ENCODE measurements around the gene ZNF467. TPM values are rescaled to one million over a fixed set of nuclear protein-coding genes. Genes with fewer than 3 reads are reported as not detected.

Gene ZNF467
- total and polyA plus RNA-seq, 3 donors from 2014 or later: 2.4 to 3.3 (median 2.9) TPM

GRCh38 chr7:149787428-149788299 lies 14.3 kb upstream of the ZNF467 start:
- Histone ChIP-seq H3K36me3 (ENCODE audit: low read depth, missing control alignments) (no peaks in the 10 kb centered on the region), H3K9me3 (no peaks in the 10 kb centered on the region), H3K4me3 (no peak overlapping the region), H3K27me3 (no peaks in the 10 kb centered on the region), H3K4me1 (no peaks in the 10 kb centered on the region), H3K27ac (no peak overlapping the region)
- intact Hi-C loops (cut with DNase I; ENCODE audit: low total_unique reads): no loop called here
- peak; percentile 49 for DNase-seq
- 47 to 61% methylated on average over 9 to 35 of the region's 35 CpGs for WGBS, 2 donors
- TF ChIP-seq CTCF (IDR thresholded peaks at IDR 0.05) (no peak), POLR2A (IDR thresholded peaks at IDR 0.05) (no peak)

- no peak for TF ChIP-seq POLR2A (IDR thresholded peaks at IDR 0.05)
- TF ChIP-seq CTCF (IDR thresholded peaks at IDR 0.05): no peak
- intact Hi-C loops (cut with DNase I; ENCODE audit: low total_unique reads): no loop called here
- H3K27ac ChIP-seq: no peak overlapping the region
- DNase-seq: no peak
- H3K36me3 ChIP-seq (ENCODE audit: low read depth, missing control alignments): no peaks in the 10 kb centered on the region
- no peak overlapping the region for H3K4me3 ChIP-seq
- no peaks in the 10 kb centered on the region for H3K27me3 ChIP-seq
- WGBS, 2 donors: 89 to 94% methylated on average over 5 to 9 of the region's 9 CpGs
- H3K9me3 ChIP-seq: no peaks in the 10 kb centered on the region
- H3K4me1 ChIP-seq: no peaks in the 10 kb centered on the region
These were observed 12.6 kb upstream of the ZNF467 start for GRCh38 chr7:149785983-149786382.

- no peak for DNase-seq
- WGBS, 2 donors: 93 to 97% methylated on average over 11 to 15 of the region's 15 CpGs
- no peak overlapping the region for H3K27ac ChIP-seq
- no peaks in the 10 kb centered on the region for H3K36me3 ChIP-seq (ENCODE audit: low read depth, missing control alignments)
- no peak overlapping the region for H3K4me3 ChIP-seq
- no peaks in the 10 kb centered on the region for H3K9me3 ChIP-seq
- no peaks in the 10 kb centered on the region for H3K27me3 ChIP-seq
- no peaks in the 10 kb centered on the region for H3K4me1 ChIP-seq
- TF ChIP-seq POLR2A (IDR thresholded peaks at IDR 0.05): no peak
- no peak for TF ChIP-seq CTCF (IDR thresholded peaks at IDR 0.05)
- intact Hi-C loops (cut with DNase I; ENCODE audit: low total_unique reads): no loop called here
These were observed 12.0 kb upstream of the ZNF467 start for GRCh38 chr7:149785402-149785801.

- 84 to 89% methylated on average over 5 of the region's 5 CpGs for WGBS, 2 donors
- DNase-seq: no peak
- no peak for TF ChIP-seq CTCF (IDR thresholded peaks at IDR 0.05)
- TF ChIP-seq POLR2A (IDR thresholded peaks at IDR 0.05): no peak
- intact Hi-C loops (cut with DNase I; ENCODE audit: low total_unique reads): no loop called here
- H3K4me3 ChIP-seq: no peak overlapping the region
- no peaks in the 10 kb centered on the region for H3K4me1 ChIP-seq
- H3K27ac ChIP-seq: no peak overlapping the region
- H3K36me3 ChIP-seq (ENCODE audit: low read depth, missing control alignments): no peaks in the 10 kb centered on the region
- H3K9me3 ChIP-seq: no peaks in the 10 kb centered on the region
- H3K27me3 ChIP-seq: no peaks in the 10 kb centered on the region
These were observed 10.8 kb upstream of the ZNF467 start for GRCh38 chr7:149784251-149784608.

Data from testis (tissue), 3 donors.